ENCODE measurements around the gene PLEKHG3.

Gene PLEKHG3

GRCh38 chr14:64709126-64709525 is 4.9 kb downstream of the PLEKHG3 start:
- no peak for DNase-seq (ENCODE audit: extremely low read depth, insufficient read length)
- TF ChIP-seq, protein P1, sequence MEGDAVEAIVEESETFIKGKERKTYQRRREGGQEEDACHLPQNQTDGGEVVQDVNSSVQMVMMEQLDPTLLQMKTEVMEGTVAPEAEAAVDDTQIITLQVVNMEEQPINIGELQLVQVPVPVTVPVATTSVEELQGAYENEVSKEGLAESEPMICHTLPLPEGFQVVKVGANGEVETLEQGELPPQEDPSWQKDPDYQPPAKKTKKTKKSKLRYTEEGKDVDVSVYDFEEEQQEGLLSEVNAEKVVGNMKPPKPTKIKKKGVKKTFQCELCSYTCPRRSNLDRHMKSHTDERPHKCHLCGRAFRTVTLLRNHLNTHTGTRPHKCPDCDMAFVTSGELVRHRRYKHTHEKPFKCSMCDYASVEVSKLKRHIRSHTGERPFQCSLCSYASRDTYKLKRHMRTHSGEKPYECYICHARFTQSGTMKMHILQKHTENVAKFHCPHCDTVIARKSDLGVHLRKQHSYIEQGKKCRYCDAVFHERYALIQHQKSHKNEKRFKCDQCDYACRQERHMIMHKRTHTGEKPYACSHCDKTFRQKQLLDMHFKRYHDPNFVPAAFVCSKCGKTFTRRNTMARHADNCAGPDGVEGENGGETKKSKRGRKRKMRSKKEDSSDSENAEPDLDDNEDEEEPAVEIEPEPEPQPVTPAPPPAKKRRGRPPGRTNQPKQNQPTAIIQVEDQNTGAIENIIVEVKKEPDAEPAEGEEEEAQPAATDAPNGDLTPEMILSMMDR (IDR thresholded peaks at IDR 0.05; ENCODE audit: insufficient read depth, low read length, poor library complexity, severe bottlenecking): no peak
- no peak overlapping the region for H3K4me3 ChIP-seq (replicated peaks; ENCODE audit: low read depth, low read length)
- no peaks in the 10 kb centered on the region; the same call in none of the 2 replicates for H3K27me3 ChIP-seq (replicated peaks; ENCODE audit: control insufficient read depth, insufficient read depth, low read length)
- no peaks in the 10 kb centered on the region for H3K36me3 ChIP-seq (ENCODE audit: control insufficient read depth, insufficient read depth, low read length)

DNA sequence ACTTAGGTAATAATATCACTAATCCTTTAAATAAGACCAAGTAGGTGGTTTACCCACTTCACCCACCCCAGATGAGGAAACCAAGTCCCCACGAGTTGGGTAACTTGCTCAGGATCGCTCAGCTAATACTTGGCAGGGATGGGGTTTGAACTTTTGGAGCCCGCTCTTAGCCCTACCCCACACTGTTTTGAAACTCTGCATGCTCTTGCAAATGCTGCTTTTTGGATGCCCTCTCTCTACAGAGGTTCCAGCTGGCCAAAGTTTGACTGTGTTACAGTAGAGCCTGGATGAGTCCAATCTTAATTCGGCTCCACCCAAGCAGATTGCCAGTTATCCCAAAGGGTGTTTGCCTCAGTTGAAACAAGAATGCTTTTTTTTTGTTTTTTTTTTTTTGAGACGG is 6.8 kb downstream of the PLEKHG3 start:
- TF ChIP-seq, protein P1 (IDR thresholded peaks at IDR 0.05; ENCODE audit: insufficient read depth, low read length, poor library complexity, severe bottlenecking): no peak
- H3K36me3 ChIP-seq (ENCODE audit: control insufficient read depth, insufficient read depth, low read length): no peaks in the 10 kb centered on the region

DNA sequence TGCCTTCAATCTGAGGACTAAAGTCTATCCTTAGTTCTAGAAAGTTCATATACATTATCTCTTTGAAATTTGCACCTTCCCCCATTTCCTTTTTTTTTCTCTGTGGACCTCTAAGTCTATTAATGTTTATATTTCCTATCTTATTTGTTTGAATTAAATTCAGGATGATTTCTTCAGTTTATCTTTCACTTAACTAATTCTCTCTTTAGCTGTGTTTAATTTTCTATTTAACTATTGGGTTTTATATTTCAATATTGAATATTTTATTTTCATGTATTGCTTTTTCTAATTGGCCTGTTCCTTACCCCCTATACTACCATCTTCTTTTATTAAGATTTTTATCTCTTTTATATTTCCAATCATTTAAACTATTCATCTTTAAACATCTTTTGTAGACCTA is 9.5 kb downstream of the PLEKHG3 start:
- H3K36me3 ChIP-seq (ENCODE audit: control insufficient read depth, insufficient read depth, low read length): no peaks in the 10 kb centered on the region
- TF ChIP-seq, protein P1 (IDR thresholded peaks at IDR 0.05; ENCODE audit: insufficient read depth, low read length, poor library complexity, severe bottlenecking): no peak
- no peaks in the 10 kb centered on the region; the same call in none of the 2 replicates for H3K27me3 ChIP-seq (replicated peaks; ENCODE audit: control insufficient read depth, insufficient read depth, low read length)
- H3K4me3 ChIP-seq (replicated peaks; ENCODE audit: low read depth, low read length): no peak overlapping the region
- no peak for DNase-seq (ENCODE audit: extremely low read depth, insufficient read length)

More for the DNA sequence above, 6.8 kb downstream of the PLEKHG3 start:
- no peak overlapping the region for H3K4me3 ChIP-seq (replicated peaks; ENCODE audit: low read depth, low read length)
- no peaks in the 10 kb centered on the region; the same call in none of the 2 replicates for H3K27me3 ChIP-seq (replicated peaks; ENCODE audit: control insufficient read depth, insufficient read depth, low read length)
- DNase-seq (ENCODE audit: extremely low read depth, insufficient read length): no peak

- TF ChIP-seq, protein P1 (IDR thresholded peaks at IDR 0.05; ENCODE audit: insufficient read depth, low read length, poor library complexity, severe bottlenecking): no peak
Observed at GRCh38 chr14:64714432-64715025, 10.3 kb downstream of the PLEKHG3 start.

DNA sequence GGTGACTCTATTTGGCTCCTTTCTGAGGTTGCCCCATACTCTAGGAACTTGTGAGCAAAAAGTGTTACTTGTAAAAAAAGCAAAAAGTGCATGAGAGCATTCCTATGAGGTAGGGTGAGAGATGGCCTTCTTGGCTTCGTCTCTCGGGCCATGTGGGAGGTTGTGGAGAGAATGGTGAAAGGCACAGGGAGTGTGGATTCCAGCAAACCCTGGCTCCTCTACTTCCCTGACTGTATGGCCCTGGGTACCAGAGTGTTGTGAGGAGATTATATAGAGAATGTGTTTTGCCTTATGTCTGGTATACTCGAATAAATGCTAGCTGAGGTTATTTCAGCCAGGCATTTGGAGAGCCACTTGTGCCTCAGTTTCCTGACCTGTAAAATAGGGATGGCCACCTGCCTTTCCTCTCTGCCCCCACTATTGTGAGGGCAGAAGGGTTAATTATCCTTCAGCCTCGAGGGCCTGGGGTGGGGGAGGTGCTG is 11.0 kb downstream of the PLEKHG3 start:
- no peaks in the 10 kb centered on the region for H3K27me3 ChIP-seq (replicated peaks; ENCODE audit: control insufficient read depth, insufficient read depth, low read length)
- DNase-seq (ENCODE audit: extremely low read depth, insufficient read length): no peak
- H3K36me3 ChIP-seq (ENCODE audit: control insufficient read depth, insufficient read depth, low read length): no peaks in the 10 kb centered on the region
- H3K4me3 ChIP-seq (replicated peaks; ENCODE audit: low read depth, low read length): no peak overlapping the region
- TF ChIP-seq, protein P1 (IDR thresholded peaks at IDR 0.05; ENCODE audit: insufficient read depth, low read length, poor library complexity, severe bottlenecking): no peak

More at GRCh38 chr14:64714432-64715025, 10.3 kb downstream of the PLEKHG3 start:
- Histone ChIP-seq H3K27me3 (replicated peaks; ENCODE audit: control insufficient read depth, insufficient read depth, low read length) (no peaks in the 10 kb centered on the region; the same call in 1 of the 2 replicates), H3K4me3 (replicated peaks; ENCODE audit: low read depth, low read length) (no peak overlapping the region), H3K36me3 (ENCODE audit: control insufficient read depth, insufficient read depth, low read length) (no peaks in the 10 kb centered on the region)
- DNase-seq (ENCODE audit: extremely low read depth, insufficient read length): no peak

All from GM06990 (cell line).